BLaER1 (cell line): ENCODE results near the gene CEP57.

Experiments
- H3K27ac ChIP-seq: shearing (Covaris generic); formaldehyde crosslinking; 2 replicates; pipeline ENCODE4 v1.8.1; 2022
- H3K27me3 ChIP-seq: shearing (Covaris generic); formaldehyde crosslinking; 2 replicates; pipeline ENCODE4 v1.8.1; 2022
- H3K36me3 ChIP-seq: shearing (Covaris generic); formaldehyde crosslinking; 2 replicates; pipeline ENCODE4 v1.8.1; 2022
- H3K4me1 ChIP-seq: shearing (Covaris generic); formaldehyde crosslinking; 2 replicates; pipeline ENCODE4 v1.8.1; 2022
- H3K4me2 ChIP-seq: shearing (Covaris generic); formaldehyde crosslinking; 2 replicates; pipeline ENCODE4 v1.8.1; 2022
- H3K4me3 ChIP-seq: shearing (Covaris generic); formaldehyde crosslinking; 2 replicates; pipeline ENCODE4 v1.8.1; 2022
- H3K9ac ChIP-seq: shearing (Covaris generic); formaldehyde crosslinking; 2 replicates; pipeline ENCODE4 v1.8.1; 2022
- H3K9me3 ChIP-seq: shearing (Covaris generic); formaldehyde crosslinking; 2 replicates; pipeline ENCODE4 v1.8.1; 2022
- H4K20me1 ChIP-seq: shearing (Covaris generic); formaldehyde crosslinking; 2 replicates; pipeline ENCODE4 v1.8.1; 2022
- Cebpa-rat ChIP-seq: shearing (Covaris generic); IDR thresholded peaks from 2 replicates; pipeline ENCODE4 v1.8.1; 2022

The CEP57 gene

DNA sequence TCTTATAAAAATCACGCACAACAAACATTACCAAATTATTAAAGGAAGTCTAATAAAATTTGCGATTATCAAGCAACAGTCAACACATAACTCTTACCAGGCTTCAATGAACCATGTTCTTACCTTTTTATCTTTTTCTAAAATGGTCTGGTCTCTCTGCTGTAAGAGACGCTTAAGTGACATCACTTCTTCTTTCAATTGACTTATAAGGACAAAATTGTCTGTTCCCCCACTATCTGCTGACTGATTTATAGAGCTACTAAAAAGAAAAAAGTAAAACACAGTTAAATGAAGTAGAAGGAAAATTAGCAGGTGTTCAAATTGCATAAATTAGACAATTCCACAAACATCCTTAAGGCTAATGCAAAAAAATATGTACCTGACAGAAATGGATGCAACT, 11.6 kb upstream of the CEP57 start:
- no peak for TF ChIP-seq Cebpa-rat
- H3K36me3 ChIP-seq = peaks cover 83% of the 10 kb centered on the region
- H3K4me2 ChIP-seq = no peak overlapping the region
- no peaks in the 10 kb centered on the region for H3K4me1 ChIP-seq
- H3K27me3 ChIP-seq = no peaks in the 10 kb centered on the region
- no peaks in the 10 kb centered on the region for H3K9me3 ChIP-seq
- no peak overlapping the region for H3K27ac ChIP-seq
- no peak overlapping the region for H3K4me3 ChIP-seq
- no peak overlapping the region for H3K9ac ChIP-seq
- H4K20me1 ChIP-seq = no peaks in the 10 kb centered on the region

DNA sequence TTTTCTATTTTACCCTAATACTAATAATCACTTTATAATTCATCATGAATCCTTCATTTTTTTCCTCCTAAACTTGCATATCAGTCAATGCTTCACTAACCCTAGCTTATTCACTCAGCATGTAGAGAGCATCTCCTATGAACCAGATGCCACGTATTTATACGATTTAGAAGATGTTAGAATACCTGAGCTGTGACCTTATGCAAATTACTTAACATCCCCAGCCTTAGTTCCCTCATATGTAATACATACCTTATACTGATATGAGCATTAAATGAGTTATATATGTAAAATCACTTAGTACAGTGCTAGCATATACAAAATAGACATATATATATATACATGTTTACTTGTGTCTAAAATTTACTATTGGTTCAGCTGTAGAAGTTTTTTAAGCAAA, 9.8 kb upstream of the CEP57 start:
- Histone ChIP-seq H3K4me1 (no peaks in the 10 kb centered on the region), H3K27ac (no peak overlapping the region), H3K36me3 (peaks cover 80% of the 10 kb centered on the region), H3K27me3 (no peaks in the 10 kb centered on the region), H3K4me3 (no peak overlapping the region), H3K9me3 (no peaks in the 10 kb centered on the region), H3K4me2 (no peak overlapping the region), H3K9ac (no peak overlapping the region), H4K20me1 (no peaks in the 10 kb centered on the region)
- TF ChIP-seq Cebpa-rat = no peak

DNA sequence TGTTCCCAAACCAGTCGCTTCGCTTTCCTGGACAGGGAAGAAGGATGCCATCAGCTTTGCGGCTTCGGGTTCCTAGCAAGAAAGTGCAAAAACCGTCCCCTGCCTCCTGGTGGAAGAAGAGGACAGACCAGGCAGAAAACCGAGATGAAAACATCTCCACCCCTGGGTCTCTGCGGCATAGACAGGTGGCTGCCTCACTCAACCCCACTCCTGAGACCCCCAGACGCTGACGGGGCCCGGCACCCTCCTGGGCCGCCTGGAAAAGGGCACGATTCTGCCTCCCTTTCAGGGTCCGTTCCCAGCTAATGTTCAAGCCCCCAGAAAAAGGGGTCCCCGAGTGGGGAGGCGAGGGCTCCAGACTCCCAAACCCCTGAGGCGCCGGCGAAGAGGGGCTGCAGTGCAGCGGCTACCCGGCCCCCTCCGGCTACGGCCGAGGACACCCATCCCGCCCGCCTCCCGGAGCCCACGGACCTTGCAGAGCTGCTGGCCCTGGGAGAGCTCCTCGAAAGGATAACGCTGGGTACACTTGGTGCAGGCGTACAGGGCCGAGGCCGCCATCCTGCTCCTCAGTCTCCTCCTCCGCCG, 1.3 kb upstream of the CEP57 start:
- peak overlapping the region; percentile 94 for H3K9ac ChIP-seq
- peaks cover 27% of the 10 kb centered on the region for H3K4me1 ChIP-seq
- peaks cover 29% of the 10 kb centered on the region for H4K20me1 ChIP-seq
- H3K9me3 ChIP-seq = no peaks in the 10 kb centered on the region
- H3K4me3 ChIP-seq = peak overlapping the region; percentile 96
- peak overlapping the region; percentile 93 for H3K27ac ChIP-seq
- TF ChIP-seq Cebpa-rat = no peak
- no peaks in the 10 kb centered on the region for H3K27me3 ChIP-seq
- H3K4me2 ChIP-seq = peak overlapping the region; percentile 83
- peaks cover 33% of the 10 kb centered on the region for H3K36me3 ChIP-seq

DNA sequence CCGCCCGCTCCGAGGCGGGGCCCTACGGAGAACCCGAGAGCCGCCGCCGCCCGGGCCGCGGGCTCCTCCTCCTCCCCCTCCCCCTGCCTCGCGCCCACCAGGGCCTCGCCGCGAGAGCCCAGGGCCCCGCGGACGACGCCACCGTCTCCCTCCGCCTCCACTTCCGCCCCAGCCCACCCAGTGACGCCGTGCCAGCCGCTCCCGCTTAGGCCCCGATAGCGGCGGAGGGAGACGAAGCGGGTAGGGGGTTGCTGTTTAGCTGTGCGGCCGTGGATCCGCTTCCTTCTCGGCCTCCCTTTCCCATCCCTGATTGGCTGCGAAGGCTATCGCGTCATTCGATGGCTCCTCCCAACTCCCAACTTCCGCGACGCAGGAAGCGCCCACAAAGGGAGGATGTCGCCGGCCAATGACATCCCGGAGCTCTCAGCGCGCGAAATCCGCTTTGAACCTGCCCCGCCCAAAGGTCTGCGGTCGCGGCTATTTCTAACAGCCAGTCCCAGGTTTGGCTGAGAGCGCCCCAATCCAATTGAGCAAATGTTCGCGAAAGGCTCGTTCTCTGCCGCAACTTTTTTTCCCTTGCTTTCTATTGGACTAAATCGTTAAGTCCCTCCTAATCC, 684 bp upstream of the CEP57 start, which contains the start of gene FAM76B:
Gene FAM76B, minus strand, starts transcription at position 277 of the 617 bp plus-strand sequence. CDS start 304 bp downstream, outside the sequence.
- peaks cover 35% of the 10 kb centered on the region for H4K20me1 ChIP-seq
- peaks cover 29% of the 10 kb centered on the region for H3K36me3 ChIP-seq
- H3K27me3 ChIP-seq = no peaks in the 10 kb centered on the region
- peak within 1 kb of the TSS; percentile 93 for H3K27ac ChIP-seq
- H3K9ac ChIP-seq = peak within 1 kb of the TSS; percentile 94
- H3K9me3 ChIP-seq = no peaks in the 10 kb centered on the region
- peak within 1 kb of the TSS; percentile 96 for H3K4me3 ChIP-seq
- no peak for TF ChIP-seq Cebpa-rat
- H3K4me1 ChIP-seq = peaks cover 27% of the 10 kb centered on the region
- H3K4me2 ChIP-seq = peak within 1 kb of the TSS; percentile 83

DNA sequence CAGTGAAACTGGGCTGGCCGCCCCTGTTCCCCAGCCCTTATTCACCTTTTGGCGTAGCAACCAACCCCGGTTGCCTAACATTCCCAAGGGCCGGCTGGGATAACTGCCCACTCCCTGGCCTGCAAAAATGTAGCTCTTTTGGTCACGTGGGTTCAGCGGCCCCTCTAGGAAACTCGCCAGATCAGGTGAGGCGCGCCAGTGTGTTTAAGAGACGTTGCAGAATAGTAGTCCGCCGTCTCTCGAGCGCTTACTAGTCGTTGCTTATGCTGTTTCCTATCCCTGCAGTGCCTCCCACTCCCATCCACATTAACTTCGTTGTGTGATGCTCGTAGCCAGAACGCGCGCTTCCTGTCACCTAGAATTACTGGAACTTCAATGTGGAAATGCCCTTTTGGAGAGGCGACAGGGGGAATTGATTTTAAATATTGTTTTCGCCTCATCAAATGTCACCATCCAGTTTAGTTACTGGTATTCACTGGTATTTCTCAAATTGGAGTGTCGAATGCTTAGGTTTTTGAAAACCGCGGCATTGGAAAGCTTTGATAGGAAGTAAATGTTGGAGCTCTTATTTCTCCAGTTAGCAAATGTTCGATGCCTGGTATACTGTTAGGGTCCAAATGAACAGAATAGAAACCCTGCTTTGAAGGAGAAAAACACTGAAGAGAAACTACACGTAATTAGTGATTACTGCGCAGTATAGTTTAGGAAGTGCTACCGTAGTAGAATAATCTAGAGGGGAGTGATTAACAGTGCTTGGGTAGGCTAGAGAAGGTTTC, 823 bp downstream of the CEP57 start:
- Histone ChIP-seq H3K27me3 (no peaks in the 10 kb centered on the region), H3K9ac (peak overlapping the region; percentile 94), H3K9me3 (no peaks in the 10 kb centered on the region), H3K4me2 (peak overlapping the region; percentile 79), H3K27ac (peak overlapping the region; percentile 93), H3K4me1 (peaks cover 27% of the 10 kb centered on the region), H4K20me1 (peaks cover 51% of the 10 kb centered on the region), H3K36me3 (peaks cover 14% of the 10 kb centered on the region), H3K4me3 (peak overlapping the region; percentile 96)
- no peak for TF ChIP-seq Cebpa-rat

DNA sequence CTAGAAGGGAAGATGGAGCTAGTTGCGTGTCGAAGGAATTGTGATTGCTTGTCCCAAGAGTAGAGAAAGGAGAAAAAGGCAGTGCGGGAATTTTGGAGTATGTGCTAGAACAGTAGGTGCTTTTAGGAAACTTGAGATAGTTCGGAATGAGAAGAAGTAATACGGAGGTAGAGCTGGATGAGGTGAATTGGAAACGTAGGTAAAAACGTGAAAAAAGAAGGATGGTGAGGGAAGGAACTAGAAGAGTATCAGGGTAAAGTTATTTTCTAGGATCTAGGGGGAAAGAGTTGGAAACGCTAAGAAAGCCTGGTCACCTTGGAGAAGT, 1.4 kb downstream of the CEP57 start:
- H3K4me1 ChIP-seq = peaks cover 27% of the 10 kb centered on the region
- TF ChIP-seq Cebpa-rat = no peak
- peak overlapping the region; percentile 94 for H3K9ac ChIP-seq
- H4K20me1 ChIP-seq = peaks cover 56% of the 10 kb centered on the region
- no peaks in the 10 kb centered on the region for H3K27me3 ChIP-seq
- no peaks in the 10 kb centered on the region for H3K9me3 ChIP-seq
- H3K4me2 ChIP-seq = peak overlapping the region; percentile 79
- peaks cover 14% of the 10 kb centered on the region; the same call in 1 of the 2 replicates for H3K36me3 ChIP-seq
- peak overlapping the region; percentile 93; the same call in 1 of the 2 replicates for H3K27ac ChIP-seq
- H3K4me3 ChIP-seq = peak overlapping the region; percentile 96

DNA sequence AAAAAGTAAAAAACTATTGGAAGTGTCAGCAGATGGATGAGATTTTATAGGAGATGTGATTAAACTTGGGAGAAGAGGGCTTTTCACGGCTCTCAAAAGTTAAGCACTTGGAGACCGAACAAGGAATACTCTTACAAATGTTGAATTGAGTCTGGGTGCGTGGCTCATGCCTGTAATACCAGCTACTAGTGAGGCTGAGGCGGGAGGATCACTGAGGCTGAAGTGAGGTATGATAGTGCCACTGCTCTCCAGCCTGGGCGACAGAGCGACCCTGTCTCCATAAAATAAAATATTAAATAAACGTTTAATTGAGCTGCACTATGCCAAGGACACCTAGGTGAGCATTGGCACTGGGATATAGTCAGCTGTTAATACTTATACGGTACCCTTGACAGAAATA, 1.9 kb downstream of the CEP57 start:
- Histone ChIP-seq H4K20me1 (peaks cover 60% of the 10 kb centered on the region), H3K27me3 (no peaks in the 10 kb centered on the region), H3K27ac (no peak overlapping the region), H3K36me3 (peaks cover 12% of the 10 kb centered on the region; the same call in 1 of the 2 replicates), H3K9me3 (no peaks in the 10 kb centered on the region), H3K9ac (peak overlapping the region; percentile 94; the same call in 1 of the 2 replicates), H3K4me3 (no peak overlapping the region), H3K4me2 (peak overlapping the region; percentile 79), H3K4me1 (peaks cover 27% of the 10 kb centered on the region)
- no peak for TF ChIP-seq Cebpa-rat

DNA sequence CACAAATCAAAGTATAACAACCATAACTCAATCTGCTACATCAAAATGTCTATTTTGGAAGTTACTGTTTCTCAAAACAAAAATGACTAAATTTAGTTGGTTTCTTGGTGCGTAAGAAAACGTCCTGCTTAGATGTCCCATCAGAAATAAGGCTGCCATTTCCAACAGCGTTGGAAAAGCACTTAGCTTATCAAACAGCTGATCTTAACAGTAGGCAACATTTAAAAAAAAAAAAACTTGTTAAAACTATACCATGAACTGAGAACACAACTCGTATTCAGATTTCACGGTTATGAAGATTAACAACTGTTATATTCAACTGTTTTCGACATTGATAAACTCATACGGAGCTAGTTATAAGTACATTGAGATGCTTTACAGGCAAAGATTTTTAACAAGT, 2.4 kb downstream of the CEP57 start:
- Histone ChIP-seq H3K9ac (no peak overlapping the region), H3K4me1 (peaks cover 26% of the 10 kb centered on the region), H3K36me3 (0 out of 2 replicates have a peak, but pooled peaks cover 9% of the 10 kb centered on the region), H4K20me1 (peaks cover 65% of the 10 kb centered on the region), H3K27me3 (no peaks in the 10 kb centered on the region), H3K27ac (no peak overlapping the region), H3K9me3 (no peaks in the 10 kb centered on the region), H3K4me2 (peak overlapping the region; percentile 79), H3K4me3 (no peak overlapping the region)
- TF ChIP-seq Cebpa-rat = no peak

DNA sequence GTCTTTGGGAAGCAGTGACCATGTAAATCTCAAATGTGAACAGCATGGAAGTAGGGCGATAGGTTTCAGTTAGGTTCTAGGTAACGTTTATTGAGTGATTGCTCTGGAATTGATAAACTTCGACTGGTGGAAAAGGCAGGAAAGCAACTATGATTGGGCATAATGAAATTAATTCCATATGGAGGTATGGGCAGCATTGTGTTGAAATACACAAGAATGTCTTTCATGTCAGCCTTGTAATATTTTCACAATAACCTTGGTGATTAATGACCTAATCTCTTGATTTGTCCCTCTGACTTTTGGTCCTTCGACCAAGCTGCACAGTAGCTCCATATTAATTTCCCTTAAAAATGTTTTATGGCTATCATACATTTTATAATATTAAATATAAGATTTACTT, 2.8 kb downstream of the CEP57 start:
- Histone ChIP-seq H3K9ac (no peak overlapping the region), H3K4me3 (no peak overlapping the region), H3K9me3 (no peaks in the 10 kb centered on the region), H3K4me1 (peaks cover 22% of the 10 kb centered on the region), H3K27me3 (no peaks in the 10 kb centered on the region), H3K36me3 (0 out of 2 replicates have a peak, but pooled peaks cover 9% of the 10 kb centered on the region), H3K4me2 (no peak overlapping the region), H3K27ac (no peak overlapping the region), H4K20me1 (peaks cover 69% of the 10 kb centered on the region)
- TF ChIP-seq Cebpa-rat = no peak

DNA sequence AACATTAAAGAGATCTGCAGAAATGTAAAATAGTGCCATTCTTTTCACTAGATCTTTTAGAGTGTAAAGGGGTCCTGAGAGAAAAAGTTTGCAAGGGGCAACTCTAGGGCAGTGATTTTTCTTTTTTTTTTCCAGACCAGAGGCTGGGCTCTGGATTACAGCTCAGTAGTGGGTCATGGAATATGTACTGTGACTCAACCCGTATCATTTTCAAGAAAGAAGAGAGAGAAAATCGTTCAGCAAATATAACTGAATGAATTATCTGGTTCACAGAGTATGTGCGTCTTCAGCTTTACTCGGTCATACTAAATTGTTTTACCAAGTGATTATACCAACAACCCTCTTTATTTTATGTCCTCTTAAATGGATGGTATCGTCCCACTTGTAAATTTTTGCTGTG, 3.8 kb downstream of the CEP57 start:
- Histone ChIP-seq H3K4me3 (no peak overlapping the region), H3K27me3 (no peaks in the 10 kb centered on the region), H3K4me2 (no peak overlapping the region), H3K4me1 (peaks cover 16% of the 10 kb centered on the region), H4K20me1 (peaks cover 79% of the 10 kb centered on the region), H3K9me3 (no peaks in the 10 kb centered on the region), H3K27ac (no peak overlapping the region), H3K9ac (no peak overlapping the region), H3K36me3 (peaks cover 11% of the 10 kb centered on the region)
- TF ChIP-seq Cebpa-rat = no peak
